IMR-90 (cell line): Measurements from ENCODE around the gene SH3RF3. TPM values are rescaled to one million over a fixed set of nuclear protein-coding genes. Genes with fewer than 3 reads are reported as not detected.

Experiments used
- ATAC-seq: fragments of 200-7000 bp; cut with Tn5 transposase; 2 replicates; pipeline ENCODE4 v1.9.1; 2020; ENCODE audit warnings: low read depth, mild to moderate bottlenecking, moderate library complexity
- BruUV-seq: library from RNA; stranded (reverse); fragments of 400-500 nt; replicated peaks from 2 replicates; lab custom pipeline; 2021; lab: Mats Ljungman, UMichigan
- CTCF ChIA-PET: fragments of 300-600 bp; formaldehyde crosslinking; extraction: SDS; loops from one replicate; lab custom pipeline; 2021; ENCODE audit warnings: antibody characterized with exemption; lab: Yijun Ruan, JAX
- POLR2A ChIA-PET: fragments of 300-600 bp; sonication (Branson Sonifier 250); formaldehyde crosslinking; loops from one replicate; lab custom pipeline; 2022; ENCODE audit warnings: antibody characterized with exemption; ENCODE audit not compliant: unreplicated experiment; lab: Charles Lee
- DNase-seq: peaks from one replicate; pipeline ENCODE4 v3.0.0; 2013
- H2AFZ ChIP-seq: replicated peaks from 2 replicates; pipeline ENCODE3; 2013; ENCODE audit warnings: low read length, mild to moderate bottlenecking; ENCODE audit not compliant: poor library complexity
- H2AK5ac ChIP-seq: 2 replicates; pipeline ENCODE4 v1.6.1; 2013; ENCODE audit warnings: low read depth, low read length, inconsistent platforms
- H2AK9ac ChIP-seq: replicated peaks from 2 replicates; pipeline ENCODE3; 2013; ENCODE audit warnings: mild to moderate bottlenecking, low read depth, low read length, moderate library complexity; ENCODE audit not compliant: poor library complexity
- H2BK120ac ChIP-seq: 2 replicates; pipeline ENCODE4 v1.6.1; 2013; ENCODE audit warnings: low read depth, low read length, inconsistent platforms
- H2BK15ac ChIP-seq: 3 replicates; pipeline ENCODE4 v1.6.1; 2013; ENCODE audit warnings: low read depth, low read length, inconsistent platforms
- H2BK20ac ChIP-seq: 2 replicates; pipeline ENCODE4 v1.6.1; 2013; ENCODE audit warnings: low read depth, mild to moderate bottlenecking, inconsistent platforms, low read length, moderate library complexity
- H2BK5ac ChIP-seq: 2 replicates; pipeline ENCODE4 v1.6.1; 2013; ENCODE audit warnings: mild to moderate bottlenecking, low read depth, low read length, inconsistent platforms; ENCODE audit not compliant: poor library complexity, severe bottlenecking
- H3K14ac ChIP-seq: replicated peaks from 2 replicates; pipeline ENCODE4 v1.6.1; 2013; ENCODE audit warnings: low read depth, low read length, inconsistent platforms
- H3K18ac ChIP-seq: 2 replicates; pipeline ENCODE4 v1.6.1; 2013; ENCODE audit warnings: low read depth, low read length, control low read depth
- H3K23ac ChIP-seq: 2 replicates; pipeline ENCODE4 v1.6.1; 2013; ENCODE audit warnings: low read depth, low read length, inconsistent platforms
- H3K27ac ChIP-seq: 2 replicates; pipeline ENCODE4 v1.5.1; 2013; ENCODE audit warnings: mild to moderate bottlenecking, control low read depth, low read length; ENCODE audit not compliant: insufficient read depth
- H3K27me3 ChIP-seq: 2 replicates; pipeline ENCODE4 v1.6.1; 2013; ENCODE audit warnings: low read length; ENCODE audit not compliant: control insufficient read depth, insufficient read depth
- H3K36me3 ChIP-seq: 2 replicates; pipeline ENCODE4 v1.6.1; 2013; ENCODE audit warnings: low read length, mixed read lengths; ENCODE audit not compliant: control insufficient read depth, insufficient read depth
- H3K4ac ChIP-seq: 2 replicates; pipeline ENCODE4 v1.6.1; 2013; ENCODE audit warnings: low read depth, low read length, inconsistent platforms
- H3K4me1 ChIP-seq: 2 replicates; pipeline ENCODE4 v1.6.1; 2013; ENCODE audit warnings: low read length, mixed read lengths; ENCODE audit not compliant: control insufficient read depth, insufficient read depth
- H3K4me2 ChIP-seq: 2 replicates; pipeline ENCODE4 v1.6.1; 2013; ENCODE audit warnings: low read depth, mild to moderate bottlenecking, control low read depth, low read length, moderate library complexity
- H3K4me3 ChIP-seq: 2 replicates; pipeline ENCODE4 v1.5.1; 2013; ENCODE audit warnings: low read depth, mild to moderate bottlenecking, control low read depth, low read length, moderate library complexity; ENCODE audit not compliant: insufficient read depth
- H3K56ac ChIP-seq: 2 replicates; pipeline ENCODE4 v1.6.1; 2013; ENCODE audit warnings: low read length, inconsistent platforms; ENCODE audit not compliant: insufficient read depth; ENCODE audit errors: extremely low read depth
- H3K79me1 ChIP-seq, 2 experiments: 2 replicates each; pipeline ENCODE4 v1.6.1; 2013; ENCODE audit warnings: low read length in 2 of 2, inconsistent platforms in 1 of 2, low read depth in 1 of 2
- H3K9ac ChIP-seq: 2 replicates; pipeline ENCODE4 v1.6.1; 2013; ENCODE audit warnings: low read depth, low read length, control low read depth
- H3K9me1 ChIP-seq: 2 replicates; pipeline ENCODE4 v1.6.1; 2013; ENCODE audit warnings: low read length, inconsistent platforms; ENCODE audit not compliant: insufficient read depth
- H3K9me3 ChIP-seq: 2 replicates; pipeline ENCODE4 v1.6.1; 2013; ENCODE audit warnings: low read length; ENCODE audit not compliant: control insufficient read depth, insufficient read depth
- H4K20me1 ChIP-seq: 2 replicates; pipeline ENCODE4 v1.6.1; 2013; ENCODE audit warnings: low read length, inconsistent platforms; ENCODE audit not compliant: insufficient read depth
- H4K5ac ChIP-seq: 2 replicates; pipeline ENCODE4 v1.6.1; 2013; ENCODE audit warnings: mild to moderate bottlenecking, low read depth, low read length, control low read depth
- H4K8ac ChIP-seq, 2 experiments: 2 replicates each; pipeline ENCODE4 v1.6.1; 2013; ENCODE audit warnings: low read depth in 2 of 2, low read length in 2 of 2, control low read depth in 1 of 2, inconsistent platforms in 1 of 2
- H4K91ac ChIP-seq: 2 replicates; pipeline ENCODE4 v1.6.1; 2013; ENCODE audit warnings: low read depth, low read length, inconsistent platforms; ENCODE audit not compliant: insufficient read depth
- BHLHE40 ChIP-seq: fragments of 150-350 bp; IDR thresholded peaks from 2 replicates; pipeline ENCODE4 v1.6.1; 2016; ENCODE audit warnings: mild to moderate bottlenecking, low read depth, low read length
- CEBPB ChIP-seq: IDR thresholded peaks from 2 replicates; pipeline ENCODE4 v1.6.1; 2012; ENCODE audit warnings: low read depth, low read length, improper control_type of control experiment
- FOS ChIP-seq: fragments of 150-350 bp; IDR thresholded peaks from 2 replicates; pipeline ENCODE4 v1.6.1; 2016; ENCODE audit warnings: low read depth, low read length
- MAFK ChIP-seq: IDR thresholded peaks from 2 replicates; pipeline ENCODE4 v1.6.1; 2012; ENCODE audit warnings: low read depth, low read length, improper control_type of control experiment
- MAZ ChIP-seq: IDR thresholded peaks from 2 replicates; pipeline ENCODE4 v1.6.1; 2012; ENCODE audit warnings: low read depth, mild to moderate bottlenecking, low read length, improper control_type of control experiment, moderate library complexity, borderline replicate concordance
- POLR2A ChIP-seq: IDR thresholded peaks from 2 replicates; pipeline ENCODE4 v1.6.1; 2012; ENCODE audit warnings: mild to moderate bottlenecking, low read depth, low read length
- RAD21 ChIP-seq: IDR thresholded peaks from 2 replicates; pipeline ENCODE4 v1.6.1; 2012; ENCODE audit warnings: low read length, improper control_type of control experiment
- SMC3 ChIP-seq: fragments of 150-350 bp; IDR thresholded peaks from 2 replicates; pipeline ENCODE4 v1.6.1; 2016; ENCODE audit warnings: low read depth, mild to moderate bottlenecking, antibody characterized with exemption, low read length, moderate library complexity
- USF2 ChIP-seq: fragments of 150-350 bp; IDR thresholded peaks from 2 replicates; pipeline ENCODE4 v1.6.1; 2017; ENCODE audit warnings: mild to moderate bottlenecking, antibody characterized with exemption, low read length, low read depth
- WGBS, 2 experiments: methylation state at CpG; one replicate each; pipeline versions ENCODE4 v1.1.5 to v1.1.7; 2013; ENCODE audit warnings: missing lambda C conversion rate in 2 of 2; ENCODE audit not compliant: insufficient read length in 1 of 2; ENCODE audit errors: extremely low coverage in 2 of 2; 5-methylcytosine and 5-hydroxymethylcytosine counted together
- dilution Hi-C: fragments of 300-500 bp; cut with HindIII; formaldehyde crosslinking; loops from one replicate; pipeline ENCODE4 v1.14.3; 2018; ENCODE audit warnings: low sequenced_read_pairs; ENCODE audit not compliant: unreplicated experiment
- in situ Hi-C: fragments of 300-500 bp; cut with MboI; formaldehyde crosslinking; loops from 3 replicates; pipeline ENCODE4 v1.14.3; 2019; ENCODE audit warnings: low sequenced_read_pairs, inconsistent platforms, mixed read lengths
- intact Hi-C: fragments of 100-400 bp; cut with micrococcal nuclease; formaldehyde crosslinking; loops from 2 replicates; pipeline ENCODE4 v1.10.0; 2022
- polyA plus RNA-seq, 3 experiments: library from polyadenylated mRNA; depleted of rRNA; stranded (reverse); fragments of >200 nt; gene quantifications; 2 replicates each; pipeline ENCODE4 v1.2.3, GENCODE V29; 2012; ENCODE audit warnings: low replicate concordance in 1 of 3
- total RNA-seq: library from RNA; depleted of rRNA; stranded (reverse); fragments of >200 nt; gene quantifications from 2 replicates; pipeline ENCODE4 v1.2.3, GENCODE V29; 2012
- TF ChIP-seq, protein P1 (sequence below): conservative IDR thresholded peaks from 2 replicates; pipeline ENCODE4 v1.5.1; 2012; ENCODE audit warnings: mild to moderate bottlenecking, low read depth, low read length, improper control_type of control experiment

The SH3RF3 gene
- total and polyA plus RNA-seq, 2 of the 4 experiments (the other 2 are of a cell fraction), result 3.4 to 5.3 TPM

DNA sequence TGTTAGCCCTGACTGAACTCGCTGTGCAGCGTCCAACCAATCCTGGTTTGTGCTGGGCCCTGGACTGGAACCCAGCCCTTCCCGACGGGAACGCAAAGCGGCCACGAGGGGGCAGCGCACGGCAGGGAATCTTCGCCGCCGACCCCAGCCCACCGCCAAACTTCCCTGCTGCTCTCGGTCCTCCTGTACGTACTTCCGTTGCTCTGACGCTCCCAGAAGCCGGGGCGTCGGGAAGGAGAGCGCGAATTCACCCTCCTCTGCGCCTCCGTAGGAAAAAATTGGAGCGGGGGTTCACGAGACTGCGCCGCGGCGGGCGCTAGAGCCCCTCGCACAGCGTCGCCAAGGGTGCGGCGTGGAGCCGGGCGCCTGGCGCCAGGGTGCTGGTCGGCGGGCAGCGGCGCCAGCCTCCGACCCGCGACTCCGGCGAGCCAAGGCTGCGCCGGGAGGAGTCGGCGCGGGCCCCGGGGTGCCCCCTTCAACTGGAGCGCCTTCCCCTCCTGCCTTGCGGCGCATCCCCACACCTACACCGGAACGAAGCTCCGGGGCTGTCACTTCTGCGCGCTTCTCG lies 873 bp upstream of the SH3RF3 start:
- dilution Hi-C loops, result no loop called here
- Histone ChIP-seq H4K91ac (peak overlapping the region; percentile 56), H2BK20ac (0 out of 2 replicates have a peak overlapping the region, but pooled peaks have one; percentile 30), H3K23ac (peak overlapping the region; percentile 73), H2BK5ac (peak overlapping the region; percentile 80), H3K4me3 (peak overlapping the region; percentile 58), H3K9me1 (peaks cover 9% of the 10 kb centered on the region), H3K4ac (peak overlapping the region; percentile 86), H3K9ac (peak overlapping the region; percentile 85), H2AK5ac (peak overlapping the region; percentile 90), H2BK120ac (peak overlapping the region; percentile 65), H3K4me2 (peak overlapping the region; percentile 84), H3K36me3 (no peaks in the 10 kb centered on the region), H2AK9ac (peak overlapping the region; percentile 85), H3K9me3 (0 out of 2 replicates have a peak, but pooled peaks cover 2% of the 10 kb centered on the region), H3K27ac (peak overlapping the region; percentile 83), H4K20me1 (peaks cover 44% of the 10 kb centered on the region), H2AFZ (peak overlapping the region; percentile 90), H2BK15ac (peak overlapping the region; percentile 23; the same call in 1 of the 3 replicates), H3K18ac (no peak overlapping the region; the same call in 1 of the 2 replicates), H3K14ac (peak overlapping the region; percentile 89), H3K56ac (peak overlapping the region; percentile 90), H4K8ac (peak overlapping the region; percentile 25 to 71; a peak in 2 of 4 replicates), H3K79me1 (peaks cover 3 to 53% of the 10 kb centered on the region in 2 experiments; a peak in 2 of 4 replicates), H3K27me3 (peaks cover 2% of the 10 kb centered on the region; the same call in 1 of the 2 replicates), H3K4me1 (peaks cover 13% of the 10 kb centered on the region), H4K5ac (no peak overlapping the region; the same call in 1 of the 2 replicates)
- TF ChIP-seq FOS (no peak), POLR2A (peak; percentile 61), BHLHE40 (peak; percentile 12; the same call in 1 of the 2 replicates), USF2 (no peak), MAFK (no peak), SMC3 (peak; percentile 86), MAZ (peak; percentile 72; the same call in 1 of the 2 replicates), RAD21 (peak; percentile 98), CEBPB (no peak)
- TF ChIP-seq, protein P1, sequence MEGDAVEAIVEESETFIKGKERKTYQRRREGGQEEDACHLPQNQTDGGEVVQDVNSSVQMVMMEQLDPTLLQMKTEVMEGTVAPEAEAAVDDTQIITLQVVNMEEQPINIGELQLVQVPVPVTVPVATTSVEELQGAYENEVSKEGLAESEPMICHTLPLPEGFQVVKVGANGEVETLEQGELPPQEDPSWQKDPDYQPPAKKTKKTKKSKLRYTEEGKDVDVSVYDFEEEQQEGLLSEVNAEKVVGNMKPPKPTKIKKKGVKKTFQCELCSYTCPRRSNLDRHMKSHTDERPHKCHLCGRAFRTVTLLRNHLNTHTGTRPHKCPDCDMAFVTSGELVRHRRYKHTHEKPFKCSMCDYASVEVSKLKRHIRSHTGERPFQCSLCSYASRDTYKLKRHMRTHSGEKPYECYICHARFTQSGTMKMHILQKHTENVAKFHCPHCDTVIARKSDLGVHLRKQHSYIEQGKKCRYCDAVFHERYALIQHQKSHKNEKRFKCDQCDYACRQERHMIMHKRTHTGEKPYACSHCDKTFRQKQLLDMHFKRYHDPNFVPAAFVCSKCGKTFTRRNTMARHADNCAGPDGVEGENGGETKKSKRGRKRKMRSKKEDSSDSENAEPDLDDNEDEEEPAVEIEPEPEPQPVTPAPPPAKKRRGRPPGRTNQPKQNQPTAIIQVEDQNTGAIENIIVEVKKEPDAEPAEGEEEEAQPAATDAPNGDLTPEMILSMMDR, result peak; percentile 98
- no TSS peak for BruUV-seq
- ATAC-seq (peak; percentile 68), DNase-seq (peak; percentile 91)
- POLR2A ChIA-PET, result interaction anchor here (1.1 kb wide), 1 partner anchor 9 kb away, joined by 3 read pairs; no protein-coding TSS in a partner anchor
- 0% methylated on average over 33 of the region's 63 CpGs; no CpG with 5 or more reads in 1 of the 2 experiments for WGBS, 2 experiments
- CTCF ChIA-PET, result interaction anchor here (0.8 to 1.8 kb wide), 5 partner anchors 38 to 369 kb away, joined by 3 to 4 read pairs (median 3); no protein-coding TSS in a partner anchor
- intact Hi-C loops, result loop anchor here (1.0 to 5.0 kb wide), 7 partner anchors 45 to 382 kb away; no protein-coding TSS in a partner anchor
- in situ Hi-C loops, result loop anchor here (5.0 to 25.0 kb wide), 2 partner anchors 209 to 379 kb away; no protein-coding TSS in a partner anchor
